Measurements from ENCODE around the gene SRSF1.

GRCh38 chr17:57956291-57957119, 50.5 kb downstream of the SRSF1 start:
- TF ChIP-seq CTCF (conservative IDR thresholded peaks at IDR 0.05 in 1 of 2, IDR thresholded peaks at IDR 0.05 in 1 of 2; ENCODE audit: extremely low read depth in 1 of 2, insufficient read depth in 1 of 2, low read depth in 1 of 2, low read length in 2 of 2) = no peak
- TF ChIP-seq EZH2 (IDR thresholded peaks at IDR 0.05; ENCODE audit: borderline replicate concordance, low read length) = no peak
